B cell (primary cell): Measurements from ENCODE around the gene PHC3. TPM values are rescaled to one million over a fixed set of nuclear protein-coding genes. Genes with fewer than 3 reads are reported as not detected.

Source experiments
- ATAC-seq: fragments of 200-7000 bp; cut with Tn5 transposase; one replicate; pipeline ENCODE4 v1.10.0; 2021; ENCODE audit warnings: low read depth, mild to moderate bottlenecking, moderate number of reproducible peaks, moderate library complexity
- CTCF ChIA-PET: fragments of 350-600 bp; sonication (Branson Sonifier 250); formaldehyde crosslinking; loops from one replicate; lab custom pipeline; 2021; ENCODE audit warnings: antibody characterized with exemption, inconsistent platforms; lab: Charles Lee
- POLR2A ChIA-PET: fragments of 350-600 bp; sonication (Branson Sonifier 250); formaldehyde crosslinking; loops from one replicate; lab custom pipeline; 2021; ENCODE audit warnings: antibody characterized with exemption; lab: Charles Lee
- DNase-seq: peaks from one replicate; pipeline ENCODE4 v3.0.0; 2013
- H2AFZ ChIP-seq: 2 replicates; pipeline ENCODE4 v1.6.1; 2012; ENCODE audit warnings: mild to moderate bottlenecking, low read depth, low read length; ENCODE audit not compliant: insufficient read depth, poor library complexity, severe bottlenecking
- H3K27ac ChIP-seq, 2 donors: 1 replicate in 1 of 2; 2 replicates in 1 of 2; pipeline ENCODE4 v1.5.1; 2012 to 2013; ENCODE audit warnings: low read length in 2 of 2, mild to moderate bottlenecking in 2 of 2, moderate library complexity in 1 of 2
- H3K27me3 ChIP-seq, 4 experiments: fragments of 200-600 bp in 1 of 4; sonication (generic) in 1 of 4; replicated peaks in 1 of 4; 1 replicate in 2 of 4; 2 replicates in 2 of 4; pipeline versions ENCODE4 v1.6.1 to v1.7.0; 2013 to 2016; ENCODE audit warnings: low read length in 3 of 4, mild to moderate bottlenecking in 2 of 4, mixed read lengths in 1 of 4, moderate library complexity in 1 of 4; ENCODE audit not compliant: insufficient read depth in 4 of 4, control insufficient read depth in 3 of 4; ENCODE audit errors: control extremely low read depth in 1 of 4
- H3K36me3 ChIP-seq, 2 experiments: replicated peaks in 1 of 2; 1 replicate in 1 of 2; 2 replicates in 1 of 2; pipeline versions ENCODE4 v1.6.1 to v1.7.1; 2013; ENCODE audit warnings: low read length in 1 of 2; ENCODE audit not compliant: insufficient read depth in 2 of 2, control insufficient read depth in 1 of 2; ENCODE audit errors: control extremely low read depth in 1 of 2, extremely low read depth in 1 of 2
- H3K4me1 ChIP-seq, 2 donors: fragments of 200-600 bp in 1 of 2; sonication (generic) in 1 of 2; 1 replicate in 1 of 2; 2 replicates in 1 of 2; pipeline versions ENCODE4 v1.5.1 to v1.6.1; 2013 to 2017; ENCODE audit warnings: low read length in 2 of 2; ENCODE audit not compliant: control insufficient read depth in 2 of 2, insufficient read depth in 2 of 2
- H3K4me2 ChIP-seq: replicated peaks from 2 replicates; pipeline ENCODE3; 2012; ENCODE audit warnings: mild to moderate bottlenecking, low read depth, low read length; ENCODE audit not compliant: poor library complexity, severe bottlenecking
- H3K4me3 ChIP-seq, 5 experiments: fragments of 200-600 bp in 1 of 5; sonication (generic) in 1 of 5; 1 replicate in 3 of 5; 2 replicates in 2 of 5; pipeline versions ENCODE4 v1.5.1 to v1.7.0; 2011 to 2016; ENCODE audit warnings: low read length in 4 of 5, mild to moderate bottlenecking in 4 of 5, low read depth in 2 of 5, control low read depth in 1 of 5, moderate library complexity in 1 of 5; ENCODE audit not compliant: insufficient read depth in 1 of 5; ENCODE audit errors: control extremely low read depth in 1 of 5, extremely low read depth in 1 of 5
- H3K79me2 ChIP-seq: fragments of 200-600 bp; sonication (generic); one replicate; pipeline ENCODE4 v1.6.0; 2016; ENCODE audit warnings: low read length; ENCODE audit not compliant: control insufficient read depth, insufficient read depth
- H3K9ac ChIP-seq: fragments of 200-600 bp; sonication (generic); 2 replicates; pipeline ENCODE4 v1.6.1; 2017; ENCODE audit warnings: mild to moderate bottlenecking, low read length, moderate library complexity
- H3K9me3 ChIP-seq, 3 donors: one replicate each; pipeline versions ENCODE4 v1.6.1 to v1.7.1; 2013; ENCODE audit warnings: low read length in 2 of 3; ENCODE audit not compliant: control insufficient read depth in 2 of 3, insufficient read depth in 1 of 3; ENCODE audit errors: control extremely low read depth in 1 of 3
- H4K20me1 ChIP-seq: 2 replicates; pipeline ENCODE4 v1.6.0; 2012; ENCODE audit warnings: mild to moderate bottlenecking, low read length; ENCODE audit not compliant: insufficient read depth, control insufficient read depth, poor library complexity, severe bottlenecking
- H3K27ac Mint-ChIP-seq: one replicate; pipeline ENCODE4 v1.8.0; 2021; ENCODE audit warnings: mixed read lengths
- H3K27me3 Mint-ChIP-seq: one replicate; pipeline ENCODE4 v1.8.0; 2021; ENCODE audit warnings: mixed read lengths
- H3K4me1 Mint-ChIP-seq: one replicate; pipeline ENCODE4 v1.8.0; 2021; ENCODE audit warnings: mixed read lengths
- H3K4me3 Mint-ChIP-seq: one replicate; pipeline ENCODE4 v1.8.0; 2021; ENCODE audit warnings: mixed read lengths
- H3K9me3 Mint-ChIP-seq: one replicate; pipeline ENCODE4 v1.8.0; 2022; ENCODE audit warnings: mixed read lengths; ENCODE audit not compliant: insufficient read depth
- CTCF ChIP-seq: fragments of 200-600 bp; IDR thresholded peaks from one replicate; pipeline ENCODE4 v1.8.0; 2022; ENCODE audit warnings: antibody characterized with exemption, mild to moderate bottlenecking
- EZH2 ChIP-seq: IDR thresholded peaks from 2 replicates; pipeline ENCODE4 v1.6.1; 2012; ENCODE audit warnings: borderline replicate concordance, low read depth, mild to moderate bottlenecking, moderate library complexity, low read length; ENCODE audit not compliant: insufficient read depth, poor library complexity, severe bottlenecking
- WGBS: methylation state at CpG from one replicate; pipeline ENCODE4 v1.1.5; 2013; ENCODE audit warnings: missing lambda C conversion rate; ENCODE audit not compliant: insufficient coverage; 5-methylcytosine and 5-hydroxymethylcytosine counted together
- intact Hi-C: fragments of 100-400 bp; cut with micrococcal nuclease; formaldehyde crosslinking; loops from one replicate; pipeline ENCODE4 v1.10.0; 2022
- polyA plus RNA-seq: library from polyadenylated mRNA; depleted of rRNA; stranded (reverse); fragments of >200 nt; gene quantifications from 2 replicates; pipeline ENCODE4 v1.2.3, GENCODE V29; 2012
- total RNA-seq, 2 donors: library from RNA; stranded (reverse); fragments of 120-200 nt in 1 of 2; gene quantifications; 1 replicate in 1 of 2; 2 replicates in 1 of 2; pipeline versions ENCODE4 v1.2.3 to v1.2.4, GENCODE V29; 2013 to 2022

The PHC3 gene
- total and polyA plus RNA-seq, 2 donors (not counting 1 experiment from before 2014, with no cell fraction given): 51.8 to 159 TPM

GRCh38 chr3:170205302-170205701, 23.8 kb upstream of the PHC3 start:
- TF ChIP-seq CTCF (no peak), EZH2 (no peak)
- ChIA-PET CTCF (interaction anchor here (1.2 kb wide), 1 partner anchor 22 kb away, joined by 3 read pairs; no protein-coding TSS in a partner anchor), POLR2A (no interaction called here)
- Histone ChIP-seq H3K4me1 (no peaks in the 10 kb centered on the region), H3K27ac (no peak overlapping the region), H3K9me3 (peaks cover 0 to 8% (median 0%) of the 10 kb centered on the region in 3 donors), H3K79me2 (no peaks in the 10 kb centered on the region), H3K4me2 (no peak overlapping the region), H4K20me1 (no peaks in the 10 kb centered on the region), H3K4me3 (no peak overlapping the region), H3K9ac (no peak overlapping the region), H3K27me3 (peaks cover 0 to 15% (median 2%) of the 10 kb centered on the region in 4 experiments), H3K36me3 (no peaks in the 10 kb centered on the region), H2AFZ (no peak overlapping the region)
- H3K27me3 Mint-ChIP-seq: peaks cover 27% of the 10 kb centered on the region
- WGBS: no CpG with 5 or more reads among the region's 2 CpGs
- intact Hi-C loops: no loop called here
- no peaks in the 10 kb centered on the region for H3K4me1 Mint-ChIP-seq
- H3K27ac Mint-ChIP-seq: no peak overlapping the region
- H3K4me3 Mint-ChIP-seq: no peak overlapping the region
- ATAC-seq: no peak
- no peak for DNase-seq
- H3K9me3 Mint-ChIP-seq: no peaks in the 10 kb centered on the region

GRCh38 chr3:170204509-170204908, 23.0 kb upstream of the PHC3 start:
- ATAC-seq (no peak), DNase-seq (no peak)
- CTCF ChIA-PET: no interaction called here
- Mint-ChIP-seq H3K4me3 (no peak overlapping the region), H3K27ac (no peak overlapping the region), H3K9me3 (no peaks in the 10 kb centered on the region), H3K27me3 (peaks cover 23% of the 10 kb centered on the region), H3K4me1 (no peaks in the 10 kb centered on the region)
- peaks cover 0 to 8% (median 0%) of the 10 kb centered on the region in 3 donors for H3K9me3 ChIP-seq
- WGBS: 100% methylated on average over 2 of the region's 10 CpGs
- H3K79me2 ChIP-seq: no peaks in the 10 kb centered on the region
- no peak overlapping the region for H3K9ac ChIP-seq
- no peak overlapping the region for H3K4me3 ChIP-seq
- no peak overlapping the region for H3K4me2 ChIP-seq
- H3K4me1 ChIP-seq: no peaks in the 10 kb centered on the region
- no peak overlapping the region for H2AFZ ChIP-seq
- H3K27me3 ChIP-seq: peaks cover 0 to 15% (median 2%) of the 10 kb centered on the region in 4 experiments
- no peaks in the 10 kb centered on the region for H4K20me1 ChIP-seq
- intact Hi-C loops: no loop called here
- no peak overlapping the region for H3K27ac ChIP-seq
- TF ChIP-seq EZH2 (no peak), CTCF (no peak)
- POLR2A ChIA-PET: interaction anchor here (0.7 kb wide), 1 partner anchor 15 kb away, joined by 5 read pairs; no protein-coding TSS in a partner anchor
- H3K36me3 ChIP-seq: no peaks in the 10 kb centered on the region
